ENCODE data around the gene PAX7.

PAX7 gene

GRCh38 chr1:18638835-18639364 lies 8.3 kb downstream of the PAX7 start:
- TF ChIP-seq CTCF (IDR thresholded peaks at IDR 0.05; ENCODE audit: low read depth, low read length) = no peak

GRCh38 chr1:18639368-18640055 lies 8.9 kb downstream of the PAX7 start:
- no peak for TF ChIP-seq CTCF (IDR thresholded peaks at IDR 0.05; ENCODE audit: low read depth, low read length)
- H3K4me3 ChIP-seq (ENCODE audit: low read depth, low read length) = no peak overlapping the region

More at GRCh38 chr1:18638835-18639364, 8.3 kb downstream of the PAX7 start:
- H3K4me3 ChIP-seq (ENCODE audit: low read depth, low read length) = no peak overlapping the region

- no peak overlapping the region for H3K4me3 ChIP-seq (ENCODE audit: low read depth, low read length)
- no peak for TF ChIP-seq CTCF (IDR thresholded peaks at IDR 0.05; ENCODE audit: low read depth, low read length)
Observed at GRCh38 chr1:18640228-18641004, 9.8 kb downstream of the PAX7 start.

GRCh38 chr1:18641005-18641941 lies 10.6 kb downstream of the PAX7 start:
- no peak for TF ChIP-seq CTCF (IDR thresholded peaks at IDR 0.05; ENCODE audit: low read depth, low read length)
- H3K4me3 ChIP-seq (ENCODE audit: low read depth, low read length) = no peak overlapping the region

- TF ChIP-seq CTCF (IDR thresholded peaks at IDR 0.05; ENCODE audit: low read depth, low read length) = no peak
- no peak overlapping the region for H3K4me3 ChIP-seq (ENCODE audit: low read depth, low read length)
Observed at GRCh38 chr1:18642278-18643095, 11.8 kb downstream of the PAX7 start.

GRCh38 chr1:18643154-18644012 lies 12.7 kb downstream of the PAX7 start:
- no peak for TF ChIP-seq CTCF (IDR thresholded peaks at IDR 0.05; ENCODE audit: low read depth, low read length)
- no peak overlapping the region for H3K4me3 ChIP-seq (ENCODE audit: low read depth, low read length)
